GM23338 (cell line): ENCODE data around the gene LEP. TPM values are rescaled to one million over a fixed set of nuclear protein-coding genes. Genes with fewer than 3 reads are reported as not detected.

Experiments used
- ATAC-seq: fragments of 200-7000 bp; cut with Tn5 transposase; 3 replicates; pipeline ENCODE4 v1.9.1; 2020
- DNase-seq: peaks from one replicate; pipeline ENCODE4 v3.0.0-alpha.2; 2015; ENCODE audit warnings: low spot score
- H2AFZ ChIP-seq: fragments of 200-600 bp; sonication (generic); 2 replicates; pipeline ENCODE4 v1.8.0; 2016; ENCODE audit warnings: antibody characterized with exemption, mild to moderate bottlenecking, moderate library complexity
- H3F3A ChIP-seq: fragments of 200-600 bp; sonication (generic); replicated peaks from 2 replicates; pipeline ENCODE4 v1.8.0; 2017; ENCODE audit warnings: antibody characterized with exemption, mixed run types, low read depth
- H3K27ac ChIP-seq: fragments of 200-600 bp; sonication (generic); 2 replicates; pipeline ENCODE4 v1.6.1; 2016; ENCODE audit warnings: low read depth
- H3K27me3 ChIP-seq: fragments of 200-600 bp; sonication (generic); 2 replicates; pipeline ENCODE4 v1.8.0; 2016; ENCODE audit warnings: mild to moderate bottlenecking, mixed run types, moderate library complexity; ENCODE audit not compliant: insufficient read depth
- H3K36me3 ChIP-seq: fragments of 200-600 bp; sonication (generic); 2 replicates; pipeline ENCODE4 v1.8.0; 2016; ENCODE audit warnings: mild to moderate bottlenecking; ENCODE audit not compliant: insufficient read depth
- H3K4me1 ChIP-seq: fragments of 200-600 bp; sonication (generic); 2 replicates; pipeline ENCODE4 v1.8.0; 2016; ENCODE audit warnings: mild to moderate bottlenecking, moderate library complexity; ENCODE audit not compliant: insufficient read depth
- H3K4me2 ChIP-seq: fragments of 200-600 bp; sonication (generic); 2 replicates; pipeline ENCODE4 v1.7.1; 2017; ENCODE audit warnings: mixed run types
- H3K4me3 ChIP-seq: fragments of 200-600 bp; sonication (generic); 2 replicates; pipeline ENCODE4 v1.6.1; 2016; ENCODE audit warnings: mixed run types
- H3K79me2 ChIP-seq: fragments of 200-600 bp; sonication (generic); replicated peaks from 2 replicates; pipeline ENCODE4 v1.8.0; 2017; ENCODE audit warnings: mild to moderate bottlenecking; ENCODE audit not compliant: insufficient read depth
- H3K9me2 ChIP-seq: fragments of 200-600 bp; sonication (generic); 2 replicates; pipeline ENCODE4 v1.8.0; 2017; ENCODE audit not compliant: insufficient read depth
- H4K20me1 ChIP-seq: fragments of 200-600 bp; sonication (generic); replicated peaks from 2 replicates; pipeline ENCODE4 v1.8.0; 2017; ENCODE audit warnings: mild to moderate bottlenecking; ENCODE audit not compliant: insufficient read depth
- H3K27ac Mint-ChIP-seq: 2 replicates; pipeline ENCODE4 v1.8.0; 2020; ENCODE audit warnings: inconsistent platforms, mild to moderate bottlenecking, moderate library complexity, mixed read lengths
- H3K27me3 Mint-ChIP-seq: 3 replicates; pipeline ENCODE4 v1.8.0; 2022; ENCODE audit warnings: low read depth, mild to moderate bottlenecking, moderate library complexity, mixed read lengths, inconsistent platforms; ENCODE audit not compliant: insufficient read depth, poor library complexity
- H3K36me3 Mint-ChIP-seq: 3 replicates; pipeline ENCODE4 v1.8.0; 2021; ENCODE audit warnings: low read depth, mild to moderate bottlenecking, inconsistent platforms, moderate library complexity, mixed read lengths
- H3K4me1 Mint-ChIP-seq: 3 replicates; pipeline ENCODE4 v1.8.0; 2020; ENCODE audit warnings: mild to moderate bottlenecking, inconsistent platforms, mixed read lengths
- H3K4me3 Mint-ChIP-seq: 3 replicates; pipeline ENCODE4 v1.8.0; 2021; ENCODE audit warnings: moderate library complexity, mild to moderate bottlenecking, inconsistent platforms, mixed read lengths
- H3K9me3 Mint-ChIP-seq: 3 replicates; pipeline ENCODE4 v1.8.0; 2020; ENCODE audit warnings: moderate library complexity, mild to moderate bottlenecking, inconsistent platforms, mixed read lengths
- EZH2 ChIP-seq: fragments of 200-600 bp; sonication (generic); IDR thresholded peaks from one replicate; pipeline ENCODE4 v1.8.0; 2017; ENCODE audit warnings: antibody characterized with exemption, mild to moderate bottlenecking, low read depth; ENCODE audit not compliant: unreplicated experiment
- EZH2phosphoT487 ChIP-seq: fragments of 200-600 bp; sonication (generic); IDR thresholded peaks from one replicate; pipeline ENCODE4 v1.8.1; 2018; ENCODE audit warnings: antibody characterized with exemption; ENCODE audit not compliant: unreplicated experiment
- JUNB ChIP-seq: IDR thresholded peaks from one replicate; pipeline ENCODE4 v1.6.1; 2016; ENCODE audit warnings: antibody characterized with exemption; ENCODE audit not compliant: unreplicated experiment
- POLR2AphosphoS5 ChIP-seq: IDR thresholded peaks from 2 replicates; pipeline ENCODE4 v1.6.1; 2016; ENCODE audit warnings: antibody characterized with exemption, low read depth
- STAT1 ChIP-seq: IDR thresholded peaks from one replicate; pipeline ENCODE4 v1.6.1; 2016; ENCODE audit warnings: antibody characterized with exemption; ENCODE audit not compliant: unreplicated experiment
- ZNF331 ChIP-seq: fragments of 250-450 bp; sonication (Bioruptor Pico); IDR thresholded peaks from 2 replicates; pipeline ENCODE4 v1.5.0; 2020; ENCODE audit warnings: low read depth, mild to moderate bottlenecking, moderate library complexity
- ZNF462 ChIP-seq: fragments of 250-450 bp; sonication (Bioruptor Pico); IDR thresholded peaks from 2 replicates; pipeline ENCODE4 v1.5.0; 2020; ENCODE audit warnings: mild to moderate bottlenecking, moderate library complexity
- polyA plus RNA-seq: library from polyadenylated mRNA; unstranded; fragments of >200 nt; fragmentation: Nextera tagmentation; extraction: Ambion mirVana; gene quantifications from 2 replicates; pipeline ENCODE4 v1.2.1, GENCODE V29; 2016
- total RNA-seq: library from RNA; depleted of rRNA; stranded (reverse); fragments of >200 nt; shearing (Covaris generic); gene quantifications from 2 replicates; pipeline ENCODE4 v1.2.3, GENCODE V29; 2014
- TF ChIP-seq, protein P1 (sequence below): IDR thresholded peaks from one replicate; pipeline ENCODE4 v1.6.1; 2018; ENCODE audit warnings: antibody characterized with exemption; ENCODE audit not compliant: unreplicated experiment
- TF ChIP-seq, protein P2 (sequence below), 2 experiments: fragments of 200-600 bp in 1 of 2; sonication (generic) in 1 of 2; conservative IDR thresholded peaks; 2 replicates each; pipeline versions ENCODE4 v1.5.1 to v1.6.1; 2016 to 2017; ENCODE audit warnings: antibody characterized with exemption in 2 of 2, low read depth in 2 of 2, mild to moderate bottlenecking in 2 of 2, moderate library complexity in 1 of 2

Gene LEP
- total and polyA plus RNA-seq, 2 experiments from 2014 or later, result not detected

- Histone ChIP-seq H3K4me3 (no peak overlapping the region), H3K36me3 (no peaks in the 10 kb centered on the region), H3K4me1 (peaks cover 9% of the 10 kb centered on the region), H3K9me2 (peaks cover 10% of the 10 kb centered on the region; the same call in 1 of the 2 replicates), H3K4me2 (no peak overlapping the region), H3K27ac (no peak overlapping the region), H3K27me3 (no peaks in the 10 kb centered on the region), H4K20me1 (no peaks in the 10 kb centered on the region), H2AFZ (no peak overlapping the region), H3F3A (no peaks in the 10 kb centered on the region), H3K79me2 (no peaks in the 10 kb centered on the region)
- no peak overlapping the region for H3K4me3 Mint-ChIP-seq
- ATAC-seq, result no peak
- DNase-seq, result no peak
- H3K27ac Mint-ChIP-seq, result no peak overlapping the region
- H3K4me1 Mint-ChIP-seq, result peaks cover 18% of the 10 kb centered on the region
- TF ChIP-seq, protein P1, sequence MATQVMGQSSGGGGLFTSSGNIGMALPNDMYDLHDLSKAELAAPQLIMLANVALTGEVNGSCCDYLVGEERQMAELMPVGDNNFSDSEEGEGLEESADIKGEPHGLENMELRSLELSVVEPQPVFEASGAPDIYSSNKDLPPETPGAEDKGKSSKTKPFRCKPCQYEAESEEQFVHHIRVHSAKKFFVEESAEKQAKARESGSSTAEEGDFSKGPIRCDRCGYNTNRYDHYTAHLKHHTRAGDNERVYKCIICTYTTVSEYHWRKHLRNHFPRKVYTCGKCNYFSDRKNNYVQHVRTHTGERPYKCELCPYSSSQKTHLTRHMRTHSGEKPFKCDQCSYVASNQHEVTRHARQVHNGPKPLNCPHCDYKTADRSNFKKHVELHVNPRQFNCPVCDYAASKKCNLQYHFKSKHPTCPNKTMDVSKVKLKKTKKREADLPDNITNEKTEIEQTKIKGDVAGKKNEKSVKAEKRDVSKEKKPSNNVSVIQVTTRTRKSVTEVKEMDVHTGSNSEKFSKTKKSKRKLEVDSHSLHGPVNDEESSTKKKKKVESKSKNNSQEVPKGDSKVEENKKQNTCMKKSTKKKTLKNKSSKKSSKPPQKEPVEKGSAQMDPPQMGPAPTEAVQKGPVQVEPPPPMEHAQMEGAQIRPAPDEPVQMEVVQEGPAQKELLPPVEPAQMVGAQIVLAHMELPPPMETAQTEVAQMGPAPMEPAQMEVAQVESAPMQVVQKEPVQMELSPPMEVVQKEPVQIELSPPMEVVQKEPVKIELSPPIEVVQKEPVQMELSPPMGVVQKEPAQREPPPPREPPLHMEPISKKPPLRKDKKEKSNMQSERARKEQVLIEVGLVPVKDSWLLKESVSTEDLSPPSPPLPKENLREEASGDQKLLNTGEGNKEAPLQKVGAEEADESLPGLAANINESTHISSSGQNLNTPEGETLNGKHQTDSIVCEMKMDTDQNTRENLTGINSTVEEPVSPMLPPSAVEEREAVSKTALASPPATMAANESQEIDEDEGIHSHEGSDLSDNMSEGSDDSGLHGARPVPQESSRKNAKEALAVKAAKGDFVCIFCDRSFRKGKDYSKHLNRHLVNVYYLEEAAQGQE, result no peak
- TF ChIP-seq ZNF331 (CRISPR knock-in tag) (no peak), POLR2AphosphoS5 (no peak), EZH2phosphoT487 (no peak), JUNB (no peak)
- TF ChIP-seq, protein P2, sequence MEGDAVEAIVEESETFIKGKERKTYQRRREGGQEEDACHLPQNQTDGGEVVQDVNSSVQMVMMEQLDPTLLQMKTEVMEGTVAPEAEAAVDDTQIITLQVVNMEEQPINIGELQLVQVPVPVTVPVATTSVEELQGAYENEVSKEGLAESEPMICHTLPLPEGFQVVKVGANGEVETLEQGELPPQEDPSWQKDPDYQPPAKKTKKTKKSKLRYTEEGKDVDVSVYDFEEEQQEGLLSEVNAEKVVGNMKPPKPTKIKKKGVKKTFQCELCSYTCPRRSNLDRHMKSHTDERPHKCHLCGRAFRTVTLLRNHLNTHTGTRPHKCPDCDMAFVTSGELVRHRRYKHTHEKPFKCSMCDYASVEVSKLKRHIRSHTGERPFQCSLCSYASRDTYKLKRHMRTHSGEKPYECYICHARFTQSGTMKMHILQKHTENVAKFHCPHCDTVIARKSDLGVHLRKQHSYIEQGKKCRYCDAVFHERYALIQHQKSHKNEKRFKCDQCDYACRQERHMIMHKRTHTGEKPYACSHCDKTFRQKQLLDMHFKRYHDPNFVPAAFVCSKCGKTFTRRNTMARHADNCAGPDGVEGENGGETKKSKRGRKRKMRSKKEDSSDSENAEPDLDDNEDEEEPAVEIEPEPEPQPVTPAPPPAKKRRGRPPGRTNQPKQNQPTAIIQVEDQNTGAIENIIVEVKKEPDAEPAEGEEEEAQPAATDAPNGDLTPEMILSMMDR (conservative IDR thresholded peaks at IDR 0.05; ENCODE audit: low read depth in 2 of 2), result no peak
- peaks cover 8% of the 10 kb centered on the region for H3K9me3 Mint-ChIP-seq
- H3K27me3 Mint-ChIP-seq, result peaks cover 12% of the 10 kb centered on the region
- peaks cover 5% of the 10 kb centered on the region; the same call in 1 of the 3 replicates for H3K36me3 Mint-ChIP-seq
Measured at GRCh38 chr7:128255271-128255670, 14.2 kb downstream of the LEP start.

DNA sequence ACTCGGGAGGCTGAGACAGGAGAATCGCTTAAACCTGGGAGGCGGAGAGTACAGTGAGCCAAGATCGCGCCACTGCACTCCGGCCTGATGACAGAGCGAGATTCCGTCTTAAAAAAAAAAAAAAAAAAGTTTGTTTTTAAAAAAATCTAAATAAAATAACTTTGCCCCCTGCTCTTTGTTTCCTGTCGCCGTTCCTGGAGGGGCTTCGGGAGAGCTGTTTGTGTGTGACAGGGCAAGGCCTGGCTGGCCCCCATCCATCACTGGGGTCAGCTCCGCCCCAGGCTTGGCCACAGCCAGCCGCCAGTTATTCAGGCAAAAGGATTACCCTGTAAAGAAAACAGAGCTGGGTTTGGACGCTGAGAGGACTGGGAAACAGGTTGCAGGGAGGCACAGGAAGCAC is 16.4 kb downstream of the LEP start:
- Histone ChIP-seq H3K27me3 (no peaks in the 10 kb centered on the region), H3K4me2 (no peak overlapping the region), H3F3A (no peaks in the 10 kb centered on the region), H2AFZ (no peak overlapping the region), H3K27ac (no peak overlapping the region), H3K9me2 (peaks cover 10% of the 10 kb centered on the region; the same call in 1 of the 2 replicates), H4K20me1 (no peaks in the 10 kb centered on the region), H3K36me3 (no peaks in the 10 kb centered on the region), H3K79me2 (no peaks in the 10 kb centered on the region), H3K4me1 (peaks cover 9% of the 10 kb centered on the region), H3K4me3 (no peak overlapping the region)
- Mint-ChIP-seq H3K27ac (no peak overlapping the region), H3K27me3 (peaks cover 22% of the 10 kb centered on the region), H3K4me1 (peaks cover 22% of the 10 kb centered on the region), H3K4me3 (no peak overlapping the region), H3K9me3 (peaks cover 8% of the 10 kb centered on the region), H3K36me3 (peaks cover 5% of the 10 kb centered on the region; the same call in 1 of the 3 replicates)
- DNase-seq, result no peak
- ATAC-seq, result no peak
- no peak for TF ChIP-seq ZNF331 (CRISPR knock-in tag)
- TF ChIP-seq STAT1, result no peak
- TF ChIP-seq EZH2, result no peak
- TF ChIP-seq ZNF462, result no peak
